GM21717 (cell line): Measurements from ENCODE around the gene LGI1.
"Not testable (repeated sequence)": the region's sequence is repeated elsewhere in the genome, so short reads cannot be mapped to it uniquely, and the experiment has no call there.

ENCODE experiments used
- ATAC-seq: cut with Tn5 transposase; IDR thresholded peaks from one replicate; pipeline ENCODE4 v1.9.1; 2021; ENCODE audit warnings: mild to moderate bottlenecking, moderate library complexity; ENCODE audit not compliant: unreplicated experiment

LGI1 gene

DNA sequence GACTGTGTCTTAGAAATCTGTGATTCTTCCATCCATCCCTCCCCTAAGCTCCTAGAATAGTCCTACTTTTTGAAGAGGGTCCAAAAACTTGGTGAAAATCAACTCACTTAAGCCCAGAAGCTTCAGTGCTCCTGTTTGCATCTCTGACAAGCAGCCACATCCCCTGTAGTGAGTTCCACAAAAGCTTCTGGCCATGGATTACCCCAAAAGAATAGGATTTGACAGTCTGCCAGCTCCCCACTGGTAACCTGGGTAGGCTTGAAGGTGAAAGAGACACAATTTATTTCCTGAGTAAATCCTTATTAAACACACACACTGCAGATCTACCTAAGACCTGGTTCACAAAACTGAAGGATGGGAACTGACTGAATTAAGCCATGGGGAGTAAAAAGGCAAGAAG is 46.5 kb downstream of the LGI1 start:
- ATAC-seq: no peak

DNA sequence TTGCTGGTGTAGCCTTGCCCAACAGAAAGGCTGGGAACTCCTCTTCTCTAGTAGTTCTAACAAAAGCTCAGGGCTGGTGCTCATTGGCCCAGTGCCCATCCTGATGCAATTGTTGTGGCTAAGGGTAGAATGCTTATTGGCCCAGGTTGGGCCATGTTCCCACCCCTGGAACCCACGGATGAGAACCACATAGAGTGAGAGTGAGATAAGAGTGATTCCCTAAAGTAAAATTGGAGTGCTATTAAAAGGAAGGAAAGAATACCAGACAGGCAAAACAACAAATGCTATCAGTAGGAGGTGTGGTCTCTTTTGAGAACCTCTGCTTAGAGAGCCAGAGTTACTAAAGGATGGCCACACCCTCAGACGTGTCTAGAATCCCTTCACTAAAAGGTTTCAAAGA is 49.2 kb downstream of the LGI1 start:
- ATAC-seq: no peak

GRCh38 chr10:93807371-93807770 is 49.6 kb downstream of the LGI1 start:
- no peak for ATAC-seq

DNA sequence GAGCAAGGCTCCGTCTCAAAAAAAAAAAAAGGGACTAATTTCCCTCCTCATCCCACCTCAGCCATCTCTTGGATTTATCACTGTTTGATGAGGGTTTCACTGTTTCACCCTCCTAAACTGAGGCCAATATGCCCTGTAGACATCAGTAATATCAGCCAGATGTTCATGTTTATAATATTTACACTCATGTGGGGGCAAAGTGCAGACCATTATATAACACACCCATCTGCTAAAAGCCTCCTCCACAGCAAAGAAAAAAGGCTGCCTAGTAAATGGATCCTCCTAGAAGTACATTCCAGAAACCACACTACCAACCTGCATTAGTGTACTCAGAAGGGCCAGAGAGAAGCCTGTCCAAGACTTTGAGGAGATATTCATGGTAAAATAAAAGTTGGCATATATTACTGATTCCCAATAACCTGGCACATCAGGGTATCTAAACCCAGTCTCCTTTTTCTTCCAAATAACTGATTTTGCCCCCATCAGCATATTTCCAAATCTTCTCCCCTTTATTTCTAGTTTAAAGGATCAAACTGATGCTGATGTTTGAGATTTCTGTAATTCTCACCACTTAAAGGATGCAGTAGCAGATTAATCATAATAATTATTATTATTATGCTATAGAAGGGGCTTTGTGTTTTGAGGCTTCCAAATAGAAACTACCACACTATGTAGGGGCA is 55.1 kb downstream of the LGI1 start:
- ATAC-seq: no peak

GRCh38 chr10:93813507-93814465 is 56.0 kb downstream of the LGI1 start:
- peak; percentile 73 for ATAC-seq

DNA sequence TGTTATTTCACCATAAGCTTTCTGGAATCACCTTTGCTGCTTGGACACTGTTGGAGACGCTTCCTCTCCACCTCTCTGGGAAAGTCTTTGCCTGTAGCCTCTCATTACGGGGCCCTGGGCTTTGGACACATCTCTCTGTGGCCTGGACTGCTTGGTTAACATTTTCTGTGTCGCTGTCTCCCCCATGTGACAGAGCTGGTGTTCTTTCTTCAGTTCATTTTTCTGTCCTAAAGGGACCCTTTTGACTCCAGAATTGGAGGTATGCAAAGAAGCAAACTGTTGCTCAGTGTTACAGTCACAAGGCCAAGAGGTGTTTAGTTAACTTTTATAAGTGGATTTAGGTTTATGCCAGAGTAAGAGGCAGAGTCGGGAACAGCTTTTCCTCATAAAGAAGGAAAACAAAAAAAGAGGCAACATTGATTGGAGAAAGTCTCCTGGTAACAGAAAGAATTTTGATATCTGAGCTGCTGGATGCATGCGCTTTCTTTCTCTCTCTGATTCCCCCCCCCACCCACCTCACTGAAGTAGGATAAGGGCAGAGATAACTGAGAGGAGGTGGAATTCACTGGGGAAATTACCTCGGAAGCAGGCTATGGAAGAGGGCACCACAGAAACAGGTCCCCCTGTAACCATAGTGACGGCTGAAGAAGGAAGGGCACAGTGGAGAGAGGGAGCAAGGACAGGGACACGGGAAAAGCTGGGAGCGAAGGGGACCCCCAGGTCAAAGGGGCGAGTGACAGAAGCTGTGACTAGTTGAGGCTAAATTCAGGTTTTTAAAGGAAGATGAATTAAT is 57.8 kb downstream of the LGI1 start:
- no peak for ATAC-seq

- ATAC-seq: peak; percentile 74
Measured at GRCh38 chr10:93816123-93816747, 58.5 kb downstream of the LGI1 start.

DNA sequence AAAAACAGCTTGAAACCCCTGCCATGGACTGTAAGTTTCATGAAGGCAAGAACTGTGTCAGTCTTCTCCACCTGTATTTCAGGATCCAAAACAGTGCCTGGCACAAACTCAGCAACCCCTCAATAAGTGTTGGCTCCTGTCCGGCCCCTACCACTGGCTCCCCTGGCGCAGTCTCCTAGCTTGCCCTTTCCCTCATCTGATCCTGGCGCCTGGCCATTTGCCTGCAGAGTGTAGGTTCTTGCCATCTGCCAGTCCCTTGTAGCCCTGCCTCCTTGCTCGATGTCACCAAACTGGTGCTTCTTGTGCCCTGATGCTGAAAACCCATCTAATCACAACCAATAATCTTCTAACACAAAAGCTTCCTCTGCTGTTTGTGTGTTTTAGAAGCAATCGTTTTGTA is 60.4 kb downstream of the LGI1 start:
- ATAC-seq: no peak

GRCh38 chr10:93819520-93819919 is 61.8 kb downstream of the LGI1 start:
- ATAC-seq: no peak

GRCh38 chr10:93820434-93820833 is 62.7 kb downstream of the LGI1 start:
- ATAC-seq: no peak

- no peak for ATAC-seq
Measured at GRCh38 chr10:93821051-93821772, 63.5 kb downstream of the LGI1 start.

- no peak for ATAC-seq
Measured at GRCh38 chr10:93826355-93826754, 68.6 kb downstream of the LGI1 start.

GRCh38 chr10:93827056-93827804 is 69.5 kb downstream of the LGI1 start:
- ATAC-seq: no peak

GRCh38 chr10:93831065-93831464 is 73.3 kb downstream of the LGI1 start:
- ATAC-seq: not testable (repeated sequence)

GRCh38 chr10:93835770-93836169 is 78.0 kb downstream of the LGI1 start:
- no peak for ATAC-seq

DNA sequence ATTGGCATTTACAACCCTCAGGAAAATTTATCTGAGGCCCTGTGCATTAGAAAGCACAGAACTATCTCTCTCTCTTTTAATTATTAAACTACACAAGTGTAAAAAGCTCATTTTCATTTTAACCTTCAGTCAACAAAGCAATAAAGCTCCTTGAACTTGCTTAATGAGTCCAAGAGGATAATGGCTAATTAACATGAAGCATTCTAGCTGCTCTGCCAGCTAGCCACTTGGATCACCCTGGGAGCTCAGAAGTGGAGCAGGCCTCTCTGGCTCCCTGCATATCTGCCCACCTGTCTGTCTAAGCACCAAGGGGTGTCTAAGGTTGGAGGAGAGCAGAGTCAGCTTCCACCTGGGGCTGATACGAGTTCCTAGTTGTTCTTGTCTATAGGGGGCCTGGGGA is 80.1 kb downstream of the LGI1 start:
- ATAC-seq: no peak

DNA sequence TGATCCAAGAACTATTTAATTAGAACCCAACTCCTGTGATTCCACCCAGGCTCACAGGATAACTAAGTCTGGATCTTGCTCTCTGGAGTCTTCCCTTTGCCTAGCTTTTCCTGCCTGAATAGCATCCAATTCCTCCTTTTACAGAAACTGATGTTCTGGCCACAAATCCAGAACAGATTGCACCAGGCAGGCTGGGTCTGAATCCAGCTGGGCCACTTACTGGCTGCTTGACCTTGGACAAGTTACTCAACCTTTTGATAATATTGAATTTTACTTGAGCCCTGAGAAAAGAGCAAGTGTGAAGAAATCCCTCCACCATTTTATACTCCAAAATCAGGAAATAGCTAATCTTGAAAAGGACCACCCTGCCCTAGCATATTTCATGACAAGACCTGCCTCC is 80.5 kb downstream of the LGI1 start:
- ATAC-seq: no peak

DNA sequence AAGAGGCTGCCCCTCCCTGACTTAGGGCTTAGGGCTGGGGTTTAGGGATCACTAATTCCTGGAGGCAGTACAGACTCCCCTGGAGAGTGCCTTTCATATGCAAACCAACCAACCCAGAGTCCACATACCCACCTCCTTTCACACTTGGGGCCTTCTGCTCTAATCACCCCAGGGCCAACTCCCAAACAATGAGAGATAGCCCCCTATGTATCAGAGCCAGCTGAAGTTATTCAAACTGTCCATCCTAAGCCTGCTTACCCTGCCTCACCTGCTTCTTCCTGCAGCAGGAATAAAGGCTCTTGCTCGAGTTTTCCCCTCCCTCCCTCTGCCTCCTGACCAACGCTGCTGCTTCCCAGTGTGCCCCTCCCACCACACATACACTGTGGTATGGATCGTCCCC is 84.2 kb downstream of the LGI1 start:
- ATAC-seq: no peak

- no peak for ATAC-seq
Measured at GRCh38 chr10:93844979-93845626, 87.4 kb downstream of the LGI1 start.
